Astrocyte (in vitro differentiated cells and primary cell): ENCODE results near the gene TMEM217. TPM values are rescaled to one million over a fixed set of nuclear protein-coding genes. Genes with fewer than 3 reads are reported as not detected.

Experiments used
- DNase-seq: peaks from one replicate; pipeline ENCODE4 v3.0.0-alpha.2; 2010; ENCODE audit warnings: low read depth
- FAIRE-seq: peaks from 2 replicates; lab custom pipeline; 2011; peaks lifted over from hg19 to GRCh38; lab: Jason Lieb, UNC
- H2AFZ ChIP-seq: 2 replicates; pipeline ENCODE4 v1.6.0; 2012; ENCODE audit warnings: low read depth, low read length, inconsistent platforms
- H3K27ac ChIP-seq: 2 replicates; pipeline ENCODE4 v1.5.1; 2011; ENCODE audit warnings: low read depth, low read length, inconsistent platforms
- H3K27me3 ChIP-seq: 2 replicates; pipeline ENCODE4 v1.6.0; 2011; ENCODE audit warnings: low read length, inconsistent platforms; ENCODE audit not compliant: insufficient read depth
- H3K36me3 ChIP-seq: 2 replicates; pipeline ENCODE4 v1.5.1; 2011; ENCODE audit warnings: low read length, inconsistent platforms; ENCODE audit not compliant: insufficient read depth
- H3K4me1 ChIP-seq: 2 replicates; pipeline ENCODE4 v1.5.1; 2011; ENCODE audit warnings: low read length, inconsistent platforms; ENCODE audit not compliant: insufficient read depth
- H3K4me2 ChIP-seq: 2 replicates; pipeline ENCODE4 v1.6.0; 2012; ENCODE audit warnings: low read length, inconsistent platforms
- H3K4me3 ChIP-seq: 2 replicates; pipeline ENCODE4 v1.5.1; 2011; ENCODE audit warnings: low read depth, mild to moderate bottlenecking, low read length, inconsistent platforms; ENCODE audit not compliant: insufficient read depth
- H3K79me2 ChIP-seq: 2 replicates; pipeline ENCODE4 v1.6.0; 2012; ENCODE audit warnings: mild to moderate bottlenecking, low read length, inconsistent platforms; ENCODE audit not compliant: insufficient read depth
- H3K9ac ChIP-seq: 2 replicates; pipeline ENCODE4 v1.6.0; 2012; ENCODE audit warnings: mild to moderate bottlenecking, low read length, inconsistent platforms
- H3K9me3 ChIP-seq: 2 replicates; pipeline ENCODE4 v1.5.1; 2012; ENCODE audit warnings: low read depth, mild to moderate bottlenecking, low read length, inconsistent platforms; ENCODE audit not compliant: insufficient read depth
- H4K20me1 ChIP-seq: 2 replicates; pipeline ENCODE4 v1.6.0; 2012; ENCODE audit warnings: low read length, inconsistent platforms; ENCODE audit not compliant: insufficient read depth
- H3K27ac Mint-ChIP-seq: one replicate; pipeline ENCODE4 v1.8.0; 2021; ENCODE audit warnings: mild to moderate bottlenecking, mixed read lengths; ENCODE audit not compliant: unreplicated experiment
- H3K27me3 Mint-ChIP-seq: one replicate; pipeline ENCODE4 v1.8.0; 2021; ENCODE audit warnings: low read depth, mixed read lengths; ENCODE audit not compliant: unreplicated experiment
- H3K36me3 Mint-ChIP-seq: one replicate; pipeline ENCODE4 v1.8.0; 2021; ENCODE audit warnings: low read depth, mixed read lengths; ENCODE audit not compliant: unreplicated experiment
- H3K4me1 Mint-ChIP-seq: one replicate; pipeline ENCODE4 v1.8.0; 2021; ENCODE audit warnings: low read depth, mixed read lengths; ENCODE audit not compliant: unreplicated experiment
- H3K4me3 Mint-ChIP-seq: one replicate; pipeline ENCODE4 v1.8.0; 2021; ENCODE audit warnings: mild to moderate bottlenecking, moderate library complexity, mixed read lengths; ENCODE audit not compliant: unreplicated experiment
- H3K9me3 Mint-ChIP-seq: one replicate; pipeline ENCODE4 v1.8.0; 2021; ENCODE audit warnings: mild to moderate bottlenecking, mixed read lengths; ENCODE audit not compliant: unreplicated experiment
- EZH2 ChIP-seq: IDR thresholded peaks from 2 replicates; pipeline ENCODE4 v1.6.1; 2012; ENCODE audit warnings: mild to moderate bottlenecking, low read length, inconsistent platforms; ENCODE audit not compliant: insufficient read depth
- total RNA-seq: library from RNA; stranded (reverse); gene quantifications from 2 replicates; pipeline ENCODE4 v1.2.1, GENCODE V29; 2021
- TF ChIP-seq, protein P1 (sequence below): IDR thresholded peaks from 2 replicates; pipeline ENCODE4 v1.5.1; 2011; ENCODE audit warnings: low read depth, mild to moderate bottlenecking, inconsistent platforms, low read length, moderate library complexity; ENCODE audit not compliant: insufficient read depth

Gene TMEM217
- total RNA-seq, 1 donor from 2014 or later, result 7.3 TPM

DNA sequence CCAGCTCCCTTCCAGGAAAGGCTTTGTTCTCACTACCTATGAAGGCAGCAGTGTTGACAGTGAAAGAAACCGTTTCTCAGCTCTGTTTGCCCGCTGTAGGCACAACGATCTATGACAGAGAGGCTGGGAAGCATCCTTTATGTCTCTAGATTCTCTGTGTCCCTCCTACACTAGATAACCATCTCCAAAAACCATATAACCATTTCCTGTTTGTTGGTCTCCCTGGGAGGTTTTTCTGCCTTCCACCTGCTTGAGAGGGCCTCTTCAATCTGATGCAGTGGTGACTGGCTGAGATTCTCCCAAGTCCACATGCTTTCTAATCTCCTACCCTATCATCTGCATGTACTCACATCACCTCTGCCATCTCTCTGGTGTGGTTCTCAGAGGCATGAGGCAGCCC, 32.0 kb upstream of the TMEM217 start:
- no peaks in the 10 kb centered on the region for H3K4me1 Mint-ChIP-seq
- H3K36me3 Mint-ChIP-seq, result peaks cover 37% of the 10 kb centered on the region
- TF ChIP-seq EZH2, result no peak
- TF ChIP-seq, protein P1, sequence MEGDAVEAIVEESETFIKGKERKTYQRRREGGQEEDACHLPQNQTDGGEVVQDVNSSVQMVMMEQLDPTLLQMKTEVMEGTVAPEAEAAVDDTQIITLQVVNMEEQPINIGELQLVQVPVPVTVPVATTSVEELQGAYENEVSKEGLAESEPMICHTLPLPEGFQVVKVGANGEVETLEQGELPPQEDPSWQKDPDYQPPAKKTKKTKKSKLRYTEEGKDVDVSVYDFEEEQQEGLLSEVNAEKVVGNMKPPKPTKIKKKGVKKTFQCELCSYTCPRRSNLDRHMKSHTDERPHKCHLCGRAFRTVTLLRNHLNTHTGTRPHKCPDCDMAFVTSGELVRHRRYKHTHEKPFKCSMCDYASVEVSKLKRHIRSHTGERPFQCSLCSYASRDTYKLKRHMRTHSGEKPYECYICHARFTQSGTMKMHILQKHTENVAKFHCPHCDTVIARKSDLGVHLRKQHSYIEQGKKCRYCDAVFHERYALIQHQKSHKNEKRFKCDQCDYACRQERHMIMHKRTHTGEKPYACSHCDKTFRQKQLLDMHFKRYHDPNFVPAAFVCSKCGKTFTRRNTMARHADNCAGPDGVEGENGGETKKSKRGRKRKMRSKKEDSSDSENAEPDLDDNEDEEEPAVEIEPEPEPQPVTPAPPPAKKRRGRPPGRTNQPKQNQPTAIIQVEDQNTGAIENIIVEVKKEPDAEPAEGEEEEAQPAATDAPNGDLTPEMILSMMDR, result no peak
- no peaks in the 10 kb centered on the region for H3K27me3 Mint-ChIP-seq
- Histone ChIP-seq H3K4me2 (no peak overlapping the region), H3K9ac (no peak overlapping the region), H3K4me1 (no peaks in the 10 kb centered on the region), H4K20me1 (peaks cover 14% of the 10 kb centered on the region), H3K79me2 (no peaks in the 10 kb centered on the region), H3K27ac (no peak overlapping the region), H3K9me3 (peaks cover 3% of the 10 kb centered on the region), H3K36me3 (peaks cover 39% of the 10 kb centered on the region), H3K27me3 (no peaks in the 10 kb centered on the region), H3K4me3 (no peak overlapping the region), H2AFZ (no peak overlapping the region)
- H3K4me3 Mint-ChIP-seq, result no peak overlapping the region
- no peak overlapping the region for H3K27ac Mint-ChIP-seq
- FAIRE-seq (no peak), DNase-seq (no peak)
- peaks cover 2% of the 10 kb centered on the region for H3K9me3 Mint-ChIP-seq

DNA sequence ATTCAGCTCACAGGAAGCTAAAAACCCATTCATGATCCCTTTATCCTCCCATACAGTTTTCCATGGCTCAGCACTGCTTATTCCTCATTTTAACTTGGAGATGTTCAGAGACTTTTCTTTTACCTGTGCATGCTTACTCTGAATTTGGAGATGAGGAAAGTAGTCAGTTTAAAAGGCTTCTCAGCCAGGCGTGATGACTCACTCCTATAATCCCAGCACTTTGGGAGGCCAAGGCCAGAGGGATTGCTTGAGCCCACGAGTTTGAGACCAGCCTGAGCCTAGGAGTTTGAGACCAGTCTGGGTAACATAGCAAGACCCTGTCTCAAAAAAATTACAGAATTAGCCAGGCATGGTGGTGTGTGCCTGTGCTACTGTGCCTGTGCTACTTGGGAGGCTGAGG, 30.3 kb upstream of the TMEM217 start:
- Histone ChIP-seq H3K9me3 (no peaks in the 10 kb centered on the region), H3K79me2 (no peaks in the 10 kb centered on the region), H3K4me1 (peaks cover 2% of the 10 kb centered on the region), H3K36me3 (peaks cover 45% of the 10 kb centered on the region), H3K4me2 (no peak overlapping the region), H3K4me3 (no peak overlapping the region), H4K20me1 (peaks cover 14% of the 10 kb centered on the region), H3K9ac (no peak overlapping the region), H3K27me3 (no peaks in the 10 kb centered on the region), H2AFZ (no peak overlapping the region), H3K27ac (no peak overlapping the region)
- DNase-seq (no peak), FAIRE-seq (no peak)
- Mint-ChIP-seq H3K36me3 (peaks cover 29% of the 10 kb centered on the region), H3K4me3 (no peak overlapping the region), H3K9me3 (peaks cover 2% of the 10 kb centered on the region), H3K4me1 (no peaks in the 10 kb centered on the region), H3K27ac (no peak overlapping the region), H3K27me3 (no peaks in the 10 kb centered on the region)
- TF ChIP-seq, protein P1, result no peak
- no peak for TF ChIP-seq EZH2

DNA sequence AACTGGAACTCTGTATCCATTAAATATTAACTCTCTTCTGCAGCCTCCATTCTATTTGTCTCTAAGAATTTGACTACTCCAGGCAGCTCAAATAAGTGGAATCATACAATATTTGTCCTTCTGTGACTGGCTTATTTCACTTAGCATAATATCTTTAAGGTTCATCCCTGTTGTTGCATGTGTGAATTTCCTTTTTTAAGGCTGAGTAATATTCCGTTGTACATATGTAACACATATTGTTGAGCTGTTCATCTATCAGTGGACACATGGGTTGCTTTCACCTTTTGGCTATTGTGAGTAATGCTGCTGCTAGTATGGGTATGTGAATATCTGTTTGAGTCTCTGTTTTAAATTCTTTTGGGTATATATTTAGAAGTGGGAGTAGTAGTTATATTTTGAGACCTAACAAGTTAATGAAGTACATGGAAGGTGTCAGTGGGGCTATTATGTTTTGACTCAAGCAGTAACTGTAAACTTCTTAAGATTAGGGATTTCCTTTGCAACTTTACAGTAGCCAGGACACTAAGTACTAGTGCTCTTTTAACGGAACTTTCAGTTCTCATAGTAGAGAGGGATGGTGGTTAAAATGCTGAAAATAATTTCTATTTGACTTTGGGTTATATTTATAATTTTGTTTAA, 29.7 kb upstream of the TMEM217 start:
- FAIRE-seq (no peak), DNase-seq (no peak)
- no peaks in the 10 kb centered on the region for H3K9me3 ChIP-seq
- Mint-ChIP-seq H3K36me3 (peaks cover 30% of the 10 kb centered on the region), H3K27ac (no peak overlapping the region), H3K27me3 (no peaks in the 10 kb centered on the region), H3K4me3 (no peak overlapping the region), H3K9me3 (peaks cover 2% of the 10 kb centered on the region), H3K4me1 (no peaks in the 10 kb centered on the region)
- H2AFZ ChIP-seq, result no peak overlapping the region
- no peaks in the 10 kb centered on the region for H3K27me3 ChIP-seq
- H3K4me1 ChIP-seq, result peaks cover 2% of the 10 kb centered on the region
- peaks cover 18% of the 10 kb centered on the region for H4K20me1 ChIP-seq
- H3K9ac ChIP-seq, result no peak overlapping the region
- H3K4me2 ChIP-seq, result no peak overlapping the region
- peaks cover 46% of the 10 kb centered on the region for H3K36me3 ChIP-seq
- H3K79me2 ChIP-seq, result no peaks in the 10 kb centered on the region
- H3K4me3 ChIP-seq, result no peak overlapping the region
- H3K27ac ChIP-seq, result no peak overlapping the region
- TF ChIP-seq, protein P1, result no peak
- no peak for TF ChIP-seq EZH2
